Central memory CD8-positive, alpha-beta T cell (primary cell): ENCODE results near the gene SLC35F3.
A peak's percentile ranks its signal among the peaks of the same experiment; 100 is the strongest.
"Not testable (repeated sequence)": the region's sequence is repeated elsewhere in the genome, so short reads cannot be mapped to it uniquely, and the experiment has no call there.

Experiments used
- ATAC-seq: fragments of 150-1000 bp; cut with Tn5 transposase; replicated peaks from 2 replicates; pipeline ENCODE4 v1.10.0; 2022; ENCODE audit warnings: mild to moderate bottlenecking, moderate FRiP score, moderate number of reproducible peaks; ENCODE audit not compliant: poor library complexity, severe bottlenecking; ENCODE audit errors: extremely low read depth
- DNase-seq, 2 donors: peaks; one replicate each; pipeline ENCODE4 v3.0.0; 2021; ENCODE audit warnings: low spot score in 2 of 2
- H3K27ac Mint-ChIP-seq: one replicate; pipeline ENCODE4 v1.8.0; 2022; ENCODE audit warnings: low read depth, mild to moderate bottlenecking, moderate library complexity, mixed read lengths
- H3K27me3 Mint-ChIP-seq: one replicate; pipeline ENCODE4 v1.8.0; 2022; ENCODE audit warnings: mixed read lengths
- H3K36me3 Mint-ChIP-seq: one replicate; pipeline ENCODE4 v1.8.0; 2022; ENCODE audit warnings: mild to moderate bottlenecking, moderate library complexity, mixed read lengths; ENCODE audit not compliant: insufficient read depth
- H3K4me1 Mint-ChIP-seq: one replicate; pipeline ENCODE4 v1.8.0; 2022; ENCODE audit warnings: mixed read lengths
- H3K4me3 Mint-ChIP-seq: one replicate; pipeline ENCODE4 v1.8.0; 2022; ENCODE audit warnings: mild to moderate bottlenecking, moderate library complexity, mixed read lengths
- H3K9me3 Mint-ChIP-seq: one replicate; pipeline ENCODE4 v1.8.0; 2022; ENCODE audit warnings: mixed read lengths

Gene SLC35F3

GRCh38 chr1:234175363-234175762 lies 270.9 kb downstream of the SLC35F3 start:
- H3K9me3 Mint-ChIP-seq: no peaks in the 10 kb centered on the region
- DNase-seq (no peak), ATAC-seq (no peak)
- H3K27ac Mint-ChIP-seq: no peak overlapping the region
- H3K4me1 Mint-ChIP-seq: peaks cover 4% of the 10 kb centered on the region
- H3K4me3 Mint-ChIP-seq: no peak overlapping the region
- H3K27me3 Mint-ChIP-seq: peaks cover 67% of the 10 kb centered on the region
- H3K36me3 Mint-ChIP-seq: no peaks in the 10 kb centered on the region

- Mint-ChIP-seq H3K4me1 (no peaks in the 10 kb centered on the region), H3K9me3 (no peaks in the 10 kb centered on the region), H3K36me3 (no peaks in the 10 kb centered on the region), H3K27me3 (peaks cover 73% of the 10 kb centered on the region), H3K4me3 (no peak overlapping the region), H3K27ac (no peak overlapping the region)
- ATAC-seq: no peak
- no peak for DNase-seq
Measured at GRCh38 chr1:234176000-234176399, 271.5 kb downstream of the SLC35F3 start.

DNA sequence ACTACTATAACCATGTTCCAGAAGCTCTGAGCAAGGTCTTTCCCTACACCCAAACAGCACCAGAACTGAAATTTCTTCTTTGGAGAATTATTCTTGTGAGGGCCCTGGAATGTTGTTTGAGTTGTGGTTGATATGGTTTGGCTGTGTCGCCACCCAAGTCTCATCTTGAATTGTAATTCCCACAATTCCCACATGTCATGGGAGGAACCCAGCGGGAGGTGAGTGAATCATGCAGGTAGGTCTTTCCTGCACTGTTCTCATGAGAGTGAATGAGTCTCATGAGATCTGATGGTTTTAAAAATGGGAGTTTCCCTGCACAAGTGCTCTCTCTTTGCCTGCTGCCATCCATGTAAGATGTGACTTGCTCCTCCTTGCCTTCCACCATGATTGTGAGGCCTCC lies 272.4 kb downstream of the SLC35F3 start:
- H3K4me3 Mint-ChIP-seq, H3K9me3 Mint-ChIP-seq, H3K36me3 Mint-ChIP-seq, DNase-seq, ATAC-seq, H3K27ac Mint-ChIP-seq, H3K4me1 Mint-ChIP-seq: not testable (repeated sequence)
- H3K27me3 Mint-ChIP-seq: peaks cover 82% of the 10 kb centered on the region

- Mint-ChIP-seq H3K36me3 (no peaks in the 10 kb centered on the region), H3K27ac (no peak overlapping the region), H3K4me3 (no peak overlapping the region), H3K4me1 (no peaks in the 10 kb centered on the region), H3K9me3 (peaks cover under 1% of the 10 kb centered on the region), H3K27me3 (peaks cover 91% of the 10 kb centered on the region)
- DNase-seq (no peak), ATAC-seq (no peak)
Measured at GRCh38 chr1:234185438-234185837, 281.0 kb downstream of the SLC35F3 start.

DNA sequence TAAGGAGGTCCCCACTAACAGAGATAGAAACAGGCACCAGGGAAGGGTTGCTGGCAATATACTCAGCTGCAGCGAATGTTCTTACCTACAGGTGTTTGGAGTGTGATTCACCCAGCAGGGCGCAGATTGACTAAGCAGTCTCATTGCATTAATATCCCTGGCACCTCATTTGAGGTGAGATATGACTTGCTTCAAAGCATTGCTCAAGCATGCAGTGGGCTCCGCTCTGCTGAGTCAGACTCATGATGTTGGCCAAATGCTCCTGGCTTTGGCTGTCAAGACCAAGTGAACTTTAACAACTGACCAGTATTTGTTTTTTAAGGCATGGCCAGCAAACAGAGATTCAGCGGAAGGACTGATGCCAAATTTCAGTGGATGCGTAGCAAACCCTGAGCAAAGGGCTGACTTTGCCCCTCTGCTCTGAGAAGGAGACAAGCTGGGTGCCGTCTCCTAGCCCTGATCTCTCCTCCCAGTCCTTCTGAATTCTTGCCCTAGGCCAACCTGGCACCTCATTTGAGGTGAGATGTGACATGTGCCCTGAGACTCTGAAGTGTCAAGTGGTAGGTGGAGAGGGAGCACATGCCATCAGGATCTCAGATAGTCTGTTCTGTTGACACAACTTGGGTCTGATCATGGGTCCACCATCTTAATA lies 281.7 kb downstream of the SLC35F3 start:
- Mint-ChIP-seq H3K4me1 (no peaks in the 10 kb centered on the region), H3K36me3 (no peaks in the 10 kb centered on the region), H3K9me3 (peaks cover 5% of the 10 kb centered on the region), H3K27ac (no peak overlapping the region), H3K27me3 (peaks cover 91% of the 10 kb centered on the region), H3K4me3 (no peak overlapping the region)
- DNase-seq (no peak), ATAC-seq (no peak)

DNA sequence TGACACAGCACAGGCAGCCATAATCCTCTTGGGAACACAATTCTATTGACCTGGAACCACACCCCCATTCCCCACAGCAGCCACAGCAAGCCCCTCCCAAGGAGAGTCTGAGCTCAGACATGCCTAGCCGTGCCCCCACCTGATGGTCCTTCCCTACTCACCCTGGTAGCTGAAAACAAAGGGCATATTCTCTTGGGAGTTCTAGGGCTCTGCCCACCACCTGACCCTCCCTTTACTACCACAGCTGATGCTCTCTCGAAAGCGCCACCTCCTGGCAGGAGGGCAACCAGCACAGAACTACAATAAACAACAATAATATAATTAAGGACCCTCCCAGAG lies 283.9 kb downstream of the SLC35F3 start:
- peaks cover 94% of the 10 kb centered on the region for H3K27me3 Mint-ChIP-seq
- H3K36me3 Mint-ChIP-seq: no peaks in the 10 kb centered on the region
- no peaks in the 10 kb centered on the region for H3K4me1 Mint-ChIP-seq
- H3K4me3 Mint-ChIP-seq: no peak overlapping the region
- ATAC-seq (no peak), DNase-seq (no peak)
- peaks cover 11% of the 10 kb centered on the region for H3K9me3 Mint-ChIP-seq
- no peak overlapping the region for H3K27ac Mint-ChIP-seq

DNA sequence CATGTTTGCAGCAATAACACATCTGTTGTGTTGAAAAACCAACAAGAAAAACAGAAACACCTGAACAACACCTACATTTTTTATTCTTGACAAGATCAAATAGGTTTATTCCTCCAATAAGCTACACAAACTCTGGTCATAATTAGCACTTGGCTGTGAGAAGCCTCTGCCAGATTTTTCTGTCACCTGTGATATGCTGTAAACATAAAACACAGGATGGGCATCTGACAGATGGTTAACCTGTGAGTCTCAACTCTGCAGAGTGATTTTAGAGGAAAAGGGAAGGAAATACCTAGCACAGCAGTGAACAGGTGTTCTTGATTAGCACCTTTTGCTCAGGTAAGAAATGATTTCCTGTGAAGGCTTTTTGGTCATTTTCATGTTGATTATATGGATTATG lies 293.4 kb downstream of the SLC35F3 start:
- H3K27me3 Mint-ChIP-seq: peaks cover 83% of the 10 kb centered on the region
- no peak overlapping the region for H3K27ac Mint-ChIP-seq
- H3K4me1 Mint-ChIP-seq: no peaks in the 10 kb centered on the region
- DNase-seq (no peak), ATAC-seq (no peak)
- H3K9me3 Mint-ChIP-seq: no peaks in the 10 kb centered on the region
- H3K4me3 Mint-ChIP-seq: no peak overlapping the region
- H3K36me3 Mint-ChIP-seq: no peaks in the 10 kb centered on the region

DNA sequence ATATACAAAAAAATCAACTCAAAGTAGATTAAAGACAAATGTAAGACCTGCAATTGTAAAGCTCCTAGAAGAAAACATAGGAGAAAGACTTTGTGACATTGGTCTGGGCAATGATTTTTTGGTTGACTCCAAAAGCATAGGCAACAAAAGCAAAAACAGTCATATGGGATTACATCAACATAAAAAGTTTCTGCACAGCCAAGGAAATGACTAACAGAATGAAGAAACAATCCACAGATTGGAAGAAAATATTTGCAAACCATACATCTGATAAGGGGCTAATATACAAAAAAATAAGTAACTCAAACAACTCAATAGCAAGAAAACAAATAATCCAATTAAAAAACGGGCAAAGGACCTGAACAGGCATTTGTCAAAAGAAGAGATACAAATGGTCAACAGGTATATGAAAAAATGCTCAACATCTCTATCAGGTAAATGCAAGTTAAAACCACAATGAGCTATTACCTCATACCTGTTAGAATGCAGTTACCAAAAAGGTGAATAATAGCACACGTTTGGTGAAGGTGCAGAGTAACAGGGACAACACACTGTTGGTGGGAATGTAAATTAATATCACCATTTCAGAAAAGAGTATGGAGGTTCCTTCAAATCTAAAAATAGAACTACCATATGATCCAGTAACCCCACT lies 295.1 kb downstream of the SLC35F3 start:
- ATAC-seq: no peak
- DNase-seq: no peak
- Mint-ChIP-seq H3K27me3 (peaks cover 70% of the 10 kb centered on the region), H3K36me3 (no peaks in the 10 kb centered on the region), H3K4me1 (no peaks in the 10 kb centered on the region), H3K4me3 (no peak overlapping the region), H3K9me3 (no peaks in the 10 kb centered on the region), H3K27ac (no peak overlapping the region)

- DNase-seq (no peak), ATAC-seq (no peak)
- no peaks in the 10 kb centered on the region for H3K4me1 Mint-ChIP-seq
- no peaks in the 10 kb centered on the region for H3K9me3 Mint-ChIP-seq
- no peaks in the 10 kb centered on the region for H3K36me3 Mint-ChIP-seq
- H3K27ac Mint-ChIP-seq: no peak overlapping the region
- H3K4me3 Mint-ChIP-seq: no peak overlapping the region
- H3K27me3 Mint-ChIP-seq: peaks cover 62% of the 10 kb centered on the region
Measured at GRCh38 chr1:234200566-234200965, 296.1 kb downstream of the SLC35F3 start.

DNA sequence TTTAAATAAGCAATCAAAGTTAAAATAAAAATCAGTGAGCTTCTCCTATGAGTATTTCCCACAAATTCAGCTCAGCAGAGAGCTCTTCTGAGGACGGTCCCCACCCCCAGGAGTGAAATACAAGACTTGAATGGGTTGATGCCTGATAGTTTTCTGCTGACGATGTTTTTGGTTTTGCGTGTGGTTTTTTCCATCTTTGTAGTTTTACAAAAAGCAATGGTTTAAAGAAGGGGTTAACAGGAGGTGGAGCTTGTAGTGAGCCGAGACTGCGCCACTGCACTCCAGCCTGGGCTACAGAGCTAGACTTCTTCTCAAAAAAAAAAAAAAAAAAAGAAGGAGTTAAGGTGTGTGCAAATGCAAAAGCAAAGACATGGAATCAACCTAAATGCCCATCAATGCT lies 297.1 kb downstream of the SLC35F3 start:
- Mint-ChIP-seq H3K4me3 (no peak overlapping the region), H3K9me3 (no peaks in the 10 kb centered on the region), H3K4me1 (no peaks in the 10 kb centered on the region), H3K27me3 (peaks cover 52% of the 10 kb centered on the region), H3K27ac (no peak overlapping the region), H3K36me3 (no peaks in the 10 kb centered on the region)
- ATAC-seq (no peak), DNase-seq (no peak)

GRCh38 chr1:234205966-234206365 lies 301.5 kb downstream of the SLC35F3 start:
- DNase-seq: no peak
- H3K4me3 Mint-ChIP-seq: no peak overlapping the region
- H3K27me3 Mint-ChIP-seq: peaks cover 45% of the 10 kb centered on the region
- no peak for ATAC-seq
- H3K9me3 Mint-ChIP-seq: no peaks in the 10 kb centered on the region
- H3K27ac Mint-ChIP-seq: no peak overlapping the region
- H3K4me1 Mint-ChIP-seq: no peaks in the 10 kb centered on the region
- no peaks in the 10 kb centered on the region for H3K36me3 Mint-ChIP-seq

DNA sequence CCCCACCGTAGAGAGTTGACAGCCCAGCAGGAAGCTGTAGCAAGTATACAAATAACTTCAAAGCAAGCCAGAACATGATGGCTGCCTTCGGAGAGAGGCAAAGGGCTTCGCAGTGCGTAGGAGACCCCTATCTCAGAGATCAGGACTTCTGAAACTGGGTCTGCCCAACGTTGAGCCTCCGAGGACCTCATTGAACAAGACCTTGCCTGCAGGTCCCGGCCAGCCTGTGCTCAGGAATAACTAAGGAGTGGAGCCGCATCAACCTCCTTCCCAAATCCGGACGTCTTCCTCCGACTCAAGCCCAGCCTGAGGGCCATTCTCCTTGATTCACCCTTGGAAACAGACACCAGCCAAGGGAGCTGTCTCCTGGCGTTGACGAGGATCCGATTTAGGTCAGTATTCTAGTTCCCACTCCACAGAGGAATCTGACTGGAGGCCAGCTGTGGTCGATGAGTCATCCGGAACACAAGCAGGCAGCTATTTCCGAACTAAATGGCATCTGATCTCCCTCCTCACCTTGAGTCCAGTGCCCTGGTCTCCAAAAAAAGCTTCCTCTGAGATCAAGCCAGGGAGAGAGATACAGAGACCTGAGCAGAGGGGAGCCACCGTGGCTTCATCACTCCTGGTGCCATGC lies 302.3 kb downstream of the SLC35F3 start:
- Mint-ChIP-seq H3K27me3 (peaks cover 37% of the 10 kb centered on the region), H3K4me3 (no peak overlapping the region), H3K9me3 (no peaks in the 10 kb centered on the region), H3K36me3 (no peaks in the 10 kb centered on the region), H3K4me1 (no peaks in the 10 kb centered on the region), H3K27ac (peak overlapping the region; percentile 16)
- DNase-seq (no peak), ATAC-seq (no peak)

DNA sequence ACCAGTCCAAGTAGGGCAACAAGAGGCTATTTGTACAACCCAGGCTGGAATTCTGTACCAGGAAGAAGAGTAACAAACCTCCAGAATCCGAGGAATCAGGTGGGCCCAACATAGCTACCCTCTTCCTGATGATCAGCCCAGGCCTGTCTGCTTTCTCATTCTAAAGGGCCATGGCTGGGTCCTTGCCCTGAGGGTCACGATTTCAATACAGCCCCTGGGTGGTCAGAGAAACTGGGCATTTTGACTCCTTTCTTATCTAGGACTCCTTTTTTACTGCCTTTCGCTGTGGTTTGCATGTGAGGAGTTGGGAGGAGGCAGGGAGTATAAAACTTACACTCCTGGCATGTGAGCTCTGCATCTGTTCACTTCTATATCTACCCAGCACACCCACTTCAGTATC lies 303.9 kb downstream of the SLC35F3 start:
- H3K4me3 Mint-ChIP-seq: no peak overlapping the region
- peaks cover 26% of the 10 kb centered on the region for H3K27me3 Mint-ChIP-seq
- DNase-seq (no peak), ATAC-seq (no peak)
- H3K4me1 Mint-ChIP-seq: no peaks in the 10 kb centered on the region
- no peaks in the 10 kb centered on the region for H3K9me3 Mint-ChIP-seq
- H3K36me3 Mint-ChIP-seq: no peaks in the 10 kb centered on the region
- no peak overlapping the region for H3K27ac Mint-ChIP-seq
